ENCODE results near the gene MGMT. TPM values are rescaled to one million over a fixed set of nuclear protein-coding genes. Genes with fewer than 3 reads are reported as not detected.

The MGMT gene
- total and polyA plus RNA-seq, 2 of the 4 experiments (the other 2 are of a cell fraction), result 11.5 to 17.8 TPM

- no peak overlapping the region for H2AK5ac ChIP-seq (ENCODE audit: low read depth, low read length)
Measured at GRCh38 chr10:129730272-129730992, 263.4 kb downstream of the MGMT start.

More at GRCh38 chr10:129730272-129730992, 263.4 kb downstream of the MGMT start:
- Histone ChIP-seq H3K9me3 (ENCODE audit: control insufficient read depth, insufficient read depth, low read length) (peaks cover 17% of the 10 kb centered on the region), H3K4me3 (ENCODE audit: insufficient read depth, low read depth, low read length) (no peak overlapping the region), H3K79me1 (ENCODE audit: low read depth in 1 of 2, low read length in 2 of 2) (no peaks in the 10 kb centered on the region), H3K56ac (ENCODE audit: extremely low read depth, insufficient read depth, low read length) (no peak overlapping the region), H4K8ac (ENCODE audit: low read depth in 2 of 2, low read length in 2 of 2) (no peak overlapping the region), H4K91ac (ENCODE audit: insufficient read depth, low read depth, low read length) (no peak overlapping the region), H3K27ac (ENCODE audit: insufficient read depth, low read length) (no peak overlapping the region), H3K18ac (ENCODE audit: low read depth, low read length) (no peak overlapping the region), H2BK20ac (ENCODE audit: low read depth, low read length) (no peak overlapping the region), H4K5ac (ENCODE audit: low read depth, low read length) (no peak overlapping the region), H3K9ac (ENCODE audit: low read depth, low read length) (no peak overlapping the region), H2BK120ac (ENCODE audit: low read depth, low read length) (no peak overlapping the region), H3K14ac (replicated peaks; ENCODE audit: low read depth, low read length) (no peak overlapping the region), H3K23ac (ENCODE audit: low read depth, low read length) (no peak overlapping the region), H3K4ac (ENCODE audit: low read depth, low read length) (no peak overlapping the region), H3K4me1 (ENCODE audit: control insufficient read depth, insufficient read depth, low read length) (no peaks in the 10 kb centered on the region), H3K27me3 (ENCODE audit: control insufficient read depth, insufficient read depth, low read length) (no peaks in the 10 kb centered on the region), H3K36me3 (ENCODE audit: control insufficient read depth, insufficient read depth, low read length) (no peaks in the 10 kb centered on the region), H3K4me2 (ENCODE audit: low read depth, low read length) (no peak overlapping the region), H4K20me1 (ENCODE audit: insufficient read depth, low read length) (no peaks in the 10 kb centered on the region), H2BK5ac (ENCODE audit: low read depth, low read length, poor library complexity, severe bottlenecking) (no peak overlapping the region), H3K9me1 (ENCODE audit: insufficient read depth, low read length) (no peaks in the 10 kb centered on the region), H2BK15ac (ENCODE audit: low read depth, low read length) (no peak overlapping the region), H2AK9ac (replicated peaks; ENCODE audit: low read depth, low read length, poor library complexity) (no peak overlapping the region), H2AFZ (replicated peaks; ENCODE audit: low read length, poor library complexity) (no peak overlapping the region)
- WGBS, 2 experiments (ENCODE audit: extremely low coverage in 2 of 2, insufficient read length in 1 of 2), result 92% methylated on average over 4 of the region's 12 CpGs; no CpG with 5 or more reads in 1 of the 2 experiments
- CTCF ChIA-PET, result no interaction called here
- POLR2A ChIA-PET (ENCODE audit: unreplicated experiment), result no interaction called here
- no peak for TF ChIP-seq RAD21 (IDR thresholded peaks at IDR 0.05; ENCODE audit: low read length)
- TF ChIP-seq NFE2L2 (IDR thresholded peaks at IDR 0.05; ENCODE audit: low read depth, low read length), result no peak
- TF ChIP-seq MXI1 (IDR thresholded peaks at IDR 0.05; ENCODE audit: borderline replicate concordance, low read depth, low read length), result no peak
- no peak for TF ChIP-seq MAFK (IDR thresholded peaks at IDR 0.05; ENCODE audit: low read depth, low read length)
- TF ChIP-seq BHLHE40 (IDR thresholded peaks at IDR 0.05; ENCODE audit: low read depth, low read length), result no peak
- no peak for TF ChIP-seq POLR2A (IDR thresholded peaks at IDR 0.05; ENCODE audit: low read depth, low read length)
- no peak for TF ChIP-seq CTCF (conservative IDR thresholded peaks at IDR 0.05; ENCODE audit: low read depth, low read length)
- no peak for TF ChIP-seq CEBPB (IDR thresholded peaks at IDR 0.05; ENCODE audit: low read depth, low read length)
- TF ChIP-seq SMC3 (IDR thresholded peaks at IDR 0.05; ENCODE audit: low read depth, low read length), result no peak
- TF ChIP-seq USF2 (IDR thresholded peaks at IDR 0.05; ENCODE audit: low read depth, low read length), result no peak
- TF ChIP-seq ELK1 (IDR thresholded peaks at IDR 0.05; ENCODE audit: borderline replicate concordance, low read depth, low read length), result no peak
- no peak for TF ChIP-seq MAZ (IDR thresholded peaks at IDR 0.05; ENCODE audit: borderline replicate concordance, low read depth, low read length)
- no peak for TF ChIP-seq RFX5 (IDR thresholded peaks at IDR 0.05; ENCODE audit: low read depth, low read length)
- TF ChIP-seq RCOR1 (IDR thresholded peaks at IDR 0.05; ENCODE audit: insufficient replicate concordance, low read length), result no peak
- TF ChIP-seq FOS (IDR thresholded peaks at IDR 0.05; ENCODE audit: low read depth, low read length), result no peak
- TF ChIP-seq CHD1 (IDR thresholded peaks at IDR 0.05; ENCODE audit: low read depth, low read length), result no peak
- in situ Hi-C loops (cut with MboI; ENCODE audit: low sequenced_read_pairs), result no loop called here
- DNase-seq, result no peak
- intact Hi-C loops (cut with micrococcal nuclease), result no loop called here
- BruUV-seq (replicated peaks), result no TSS peak
- no peak for ATAC-seq (ENCODE audit: low read depth)
- dilution Hi-C loops (cut with HindIII; ENCODE audit: low sequenced_read_pairs, unreplicated experiment), result no loop called here

Data from IMR-90 (cell line).